Vagina (tissue), 2 donors: ENCODE results near the gene RFPL2.

Source experiments
- POLR2A ChIP-seq, 2 donors: fragments of 450-650 bp; IDR thresholded peaks; one replicate each; pipeline ENCODE4 v1.6.1; 2017; ENCODE audit warnings: antibody characterized with exemption in 2 of 2, mild to moderate bottlenecking in 2 of 2, moderate library complexity in 2 of 2
- POLR2AphosphoS5 ChIP-seq, 2 donors: sonication (generic); formaldehyde crosslinking; IDR thresholded peaks; one replicate each; pipeline ENCODE4 v1.9.0; 2017; ENCODE audit warnings: antibody characterized with exemption in 2 of 2, mild to moderate bottlenecking in 2 of 2, low read depth in 1 of 2; ENCODE audit not compliant: insufficient read depth in 1 of 2
- TF ChIP-seq, protein P1 (sequence below), 3 experiments: fragments of 450-650 bp in 2 of 3; fragments of 200-600 bp in 1 of 3; sonication (generic) in 1 of 3; IDR thresholded peaks; one replicate each; pipeline ENCODE4 v1.5.1; 2017 to 2019; ENCODE audit warnings: antibody characterized with exemption in 3 of 3, mild to moderate bottlenecking in 2 of 3, moderate library complexity in 2 of 3

DNA sequence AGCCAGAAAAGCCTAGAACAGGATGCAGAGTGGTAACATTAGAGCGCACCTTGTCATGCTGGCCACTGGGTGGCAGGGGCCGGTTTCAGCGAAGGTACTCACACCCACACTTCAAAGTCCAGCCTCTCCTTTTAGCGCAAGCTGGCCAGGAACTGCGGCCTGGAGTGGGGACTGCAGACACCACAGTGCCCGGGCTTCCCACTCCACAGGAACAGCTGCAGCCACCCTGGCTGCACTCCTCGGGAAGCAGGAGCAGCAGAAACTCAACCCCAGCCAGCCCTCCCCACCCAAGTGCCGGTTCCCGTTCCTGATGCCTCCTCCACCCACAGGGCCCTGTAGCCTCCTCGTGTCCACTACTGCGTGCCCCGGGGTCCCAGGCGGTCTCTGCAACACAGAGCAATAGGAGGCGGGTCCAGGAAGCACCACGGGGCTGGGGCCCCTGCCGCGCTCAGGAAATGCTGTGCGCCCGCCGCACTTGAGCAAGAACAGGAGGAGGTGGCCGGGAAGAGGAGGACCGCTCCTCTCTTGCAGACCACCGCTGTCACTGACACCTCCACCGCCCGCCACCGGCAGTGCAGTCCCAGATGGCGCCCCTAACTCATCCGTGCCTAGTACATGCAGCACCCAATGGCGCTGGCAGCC, 2.2 kb downstream of the RFPL2 start:
- TF ChIP-seq POLR2A (IDR thresholded peaks at IDR 0.05) = no peak
- TF ChIP-seq, protein P1, sequence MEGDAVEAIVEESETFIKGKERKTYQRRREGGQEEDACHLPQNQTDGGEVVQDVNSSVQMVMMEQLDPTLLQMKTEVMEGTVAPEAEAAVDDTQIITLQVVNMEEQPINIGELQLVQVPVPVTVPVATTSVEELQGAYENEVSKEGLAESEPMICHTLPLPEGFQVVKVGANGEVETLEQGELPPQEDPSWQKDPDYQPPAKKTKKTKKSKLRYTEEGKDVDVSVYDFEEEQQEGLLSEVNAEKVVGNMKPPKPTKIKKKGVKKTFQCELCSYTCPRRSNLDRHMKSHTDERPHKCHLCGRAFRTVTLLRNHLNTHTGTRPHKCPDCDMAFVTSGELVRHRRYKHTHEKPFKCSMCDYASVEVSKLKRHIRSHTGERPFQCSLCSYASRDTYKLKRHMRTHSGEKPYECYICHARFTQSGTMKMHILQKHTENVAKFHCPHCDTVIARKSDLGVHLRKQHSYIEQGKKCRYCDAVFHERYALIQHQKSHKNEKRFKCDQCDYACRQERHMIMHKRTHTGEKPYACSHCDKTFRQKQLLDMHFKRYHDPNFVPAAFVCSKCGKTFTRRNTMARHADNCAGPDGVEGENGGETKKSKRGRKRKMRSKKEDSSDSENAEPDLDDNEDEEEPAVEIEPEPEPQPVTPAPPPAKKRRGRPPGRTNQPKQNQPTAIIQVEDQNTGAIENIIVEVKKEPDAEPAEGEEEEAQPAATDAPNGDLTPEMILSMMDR (IDR thresholded peaks at IDR 0.05) = peak in 1 of 3 experiments; percentile 29
- no peak for TF ChIP-seq POLR2AphosphoS5 (IDR thresholded peaks at IDR 0.05; ENCODE audit: insufficient read depth in 1 of 2, low read depth in 1 of 2)
